DOHH2 (cell line): ENCODE results near the gene FUNDC2.
"Not testable (repeated sequence)": the region's sequence is repeated elsewhere in the genome, so short reads cannot be mapped to it uniquely, and the experiment has no call there.

Experiments used
- H3F3A ChIP-seq: fragments of 200-600 bp; sonication (generic), shearing (Covaris generic); 2 replicates; pipeline ENCODE4 v1.6.0; 2016; ENCODE audit warnings: antibody characterized with exemption, mild to moderate bottlenecking; ENCODE audit not compliant: control insufficient read depth, insufficient read depth
- H3K27ac ChIP-seq: fragments of 200-600 bp; sonication (generic); 2 replicates; pipeline ENCODE4 v1.5.1; 2014; ENCODE audit warnings: low read depth, mild to moderate bottlenecking, low read length, moderate library complexity
- H3K27me3 ChIP-seq: fragments of 200-600 bp; sonication (generic); 2 replicates; pipeline ENCODE4 v1.6.1; 2014; ENCODE audit warnings: mild to moderate bottlenecking, low read length, mixed read lengths; ENCODE audit not compliant: control insufficient read depth
- H3K36me3 ChIP-seq: fragments of 200-600 bp; sonication (generic); 2 replicates; pipeline ENCODE4 v1.6.1; 2014; ENCODE audit warnings: mild to moderate bottlenecking, low read length, moderate library complexity, mixed read lengths; ENCODE audit not compliant: control insufficient read depth
- H3K4me1 ChIP-seq: fragments of 200-600 bp; sonication (generic); 2 replicates; pipeline ENCODE4 v1.6.1; 2014; ENCODE audit warnings: mild to moderate bottlenecking, low read length, mixed read lengths; ENCODE audit not compliant: control insufficient read depth
- H3K4me2 ChIP-seq: fragments of 200-600 bp; sonication (generic); 2 replicates; pipeline ENCODE4 v1.6.0; 2014; ENCODE audit warnings: mild to moderate bottlenecking, low read length, moderate library complexity
- H3K4me3 ChIP-seq: fragments of 200-600 bp; sonication (generic); 2 replicates; pipeline ENCODE4 v1.5.1; 2014; ENCODE audit warnings: mild to moderate bottlenecking, low read length, mixed read lengths
- H3K79me2 ChIP-seq: fragments of 200-600 bp; sonication (generic); 2 replicates; pipeline ENCODE4 v1.6.1; 2014; ENCODE audit warnings: mild to moderate bottlenecking, low read length, mixed read lengths; ENCODE audit not compliant: control insufficient read depth
- H3K9me2 ChIP-seq: fragments of 200-600 bp; sonication (generic); replicated peaks from 2 replicates; pipeline ENCODE4 v1.6.1; 2014; ENCODE audit warnings: mild to moderate bottlenecking, low read length, mixed read lengths; ENCODE audit not compliant: control insufficient read depth
- H3K9me3 ChIP-seq: fragments of 200-600 bp; sonication (generic); 2 replicates; pipeline ENCODE4 v1.6.1; 2014; ENCODE audit warnings: antibody characterized with exemption, low read length, mixed read lengths; ENCODE audit not compliant: control insufficient read depth, insufficient read depth
- H4K20me1 ChIP-seq: fragments of 200-600 bp; sonication (generic); 2 replicates; pipeline ENCODE4 v1.6.0; 2014; ENCODE audit warnings: low read depth, mild to moderate bottlenecking, antibody characterized with exemption, low read length, moderate library complexity; ENCODE audit not compliant: control insufficient read depth, insufficient read depth
- CTCF ChIP-seq: fragments of 200-600 bp; sonication (generic); IDR thresholded peaks from one replicate; pipeline ENCODE4 v1.5.1; 2014; ENCODE audit warnings: antibody characterized with exemption, mild to moderate bottlenecking, low read depth, low read length; ENCODE audit not compliant: poor library complexity, severe bottlenecking
- EZH2phosphoT487 ChIP-seq: fragments of 200-600 bp; sonication (generic); IDR thresholded peaks from 2 replicates; pipeline ENCODE4 v1.6.1; 2017; ENCODE audit warnings: borderline replicate concordance, mild to moderate bottlenecking, antibody characterized with exemption, low read length, moderate library complexity, mixed read lengths

The FUNDC2 gene

GRCh38 chrX:155005190-155005589, 21.5 kb upstream of the FUNDC2 start:
- TF ChIP-seq CTCF (no peak), EZH2phosphoT487 (no peak)
- no peaks in the 10 kb centered on the region for H3K4me1 ChIP-seq
- no peaks in the 10 kb centered on the region for H3K79me2 ChIP-seq
- H3K4me2 ChIP-seq: no peak overlapping the region
- H3K27ac ChIP-seq: no peak overlapping the region
- H3K9me3 ChIP-seq: no peaks in the 10 kb centered on the region
- no peaks in the 10 kb centered on the region for H3K36me3 ChIP-seq
- H4K20me1 ChIP-seq: no peaks in the 10 kb centered on the region
- no peaks in the 10 kb centered on the region for H3F3A ChIP-seq
- H3K27me3 ChIP-seq: no peaks in the 10 kb centered on the region
- H3K4me3 ChIP-seq: no peak overlapping the region
- no peaks in the 10 kb centered on the region for H3K9me2 ChIP-seq

- H3F3A ChIP-seq, H3K4me3 ChIP-seq, H3K4me2 ChIP-seq, H3K9me2 ChIP-seq, H3K36me3 ChIP-seq, H3K4me1 ChIP-seq, H4K20me1 ChIP-seq, H3K9me3 ChIP-seq, H3K79me2 ChIP-seq, H3K27me3 ChIP-seq, H3K27ac ChIP-seq: not testable (repeated sequence)
Observed at GRCh38 chrX:155006379-155006778, 20.3 kb upstream of the FUNDC2 start.

- not testable (repeated sequence) for H3K27me3 ChIP-seq, H3K9me3 ChIP-seq, H3K4me1 ChIP-seq, H3K9me2 ChIP-seq, H4K20me1 ChIP-seq, H3K36me3 ChIP-seq, H3K27ac ChIP-seq, H3K4me2 ChIP-seq, H3K79me2 ChIP-seq, H3K4me3 ChIP-seq, H3F3A ChIP-seq
Observed at GRCh38 chrX:155006913-155007671, 19.6 kb upstream of the FUNDC2 start.

GRCh38 chrX:155008578-155008977, 18.1 kb upstream of the FUNDC2 start:
- H3K9me3 ChIP-seq, H3K36me3 ChIP-seq, H3K4me2 ChIP-seq, H3K4me3 ChIP-seq, H4K20me1 ChIP-seq, H3K27ac ChIP-seq, H3K4me1 ChIP-seq, H3K79me2 ChIP-seq, H3F3A ChIP-seq, H3K27me3 ChIP-seq, H3K9me2 ChIP-seq: not testable (repeated sequence)

- Histone ChIP-seq H3K4me2 (no peak overlapping the region), H3K9me2 (no peaks in the 10 kb centered on the region), H3K4me3 (no peak overlapping the region), H3K4me1 (no peaks in the 10 kb centered on the region), H3K27ac (no peak overlapping the region), H3K9me3 (no peaks in the 10 kb centered on the region), H3K27me3 (no peaks in the 10 kb centered on the region), H4K20me1 (no peaks in the 10 kb centered on the region), H3K79me2 (no peaks in the 10 kb centered on the region), H3K36me3 (no peaks in the 10 kb centered on the region), H3F3A (no peaks in the 10 kb centered on the region)
- TF ChIP-seq EZH2phosphoT487 (no peak), CTCF (no peak)
Observed at GRCh38 chrX:155009994-155010472, 16.6 kb upstream of the FUNDC2 start.
